GM21515 (cell line): Measurements from ENCODE around the gene SNTG2.

Experiments
- ATAC-seq: cut with Tn5 transposase; IDR thresholded peaks from one replicate; pipeline ENCODE4 v1.9.1; 2021; ENCODE audit not compliant: unreplicated experiment

SNTG2 gene

DNA sequence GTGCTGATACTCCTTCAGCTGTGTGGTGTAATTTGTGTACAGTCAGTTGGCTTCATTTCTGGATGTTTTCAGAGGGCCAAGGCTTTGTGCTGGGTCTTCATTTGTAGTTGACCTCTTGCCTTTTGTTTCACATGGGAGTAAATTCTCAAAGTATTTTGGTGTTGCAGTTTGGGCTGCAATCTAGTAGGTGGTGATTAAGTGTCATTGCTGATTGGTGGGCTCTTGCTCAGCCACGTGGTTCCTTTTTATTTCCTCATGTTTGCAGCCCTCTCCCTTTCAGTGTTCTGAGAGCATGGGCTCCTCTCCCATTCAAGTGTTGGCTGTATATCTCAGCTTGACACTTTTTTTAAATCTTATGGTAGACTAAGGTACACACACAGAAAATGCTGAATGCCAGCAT lies 96.8 kb downstream of the SNTG2 start:
- no peak for ATAC-seq

DNA sequence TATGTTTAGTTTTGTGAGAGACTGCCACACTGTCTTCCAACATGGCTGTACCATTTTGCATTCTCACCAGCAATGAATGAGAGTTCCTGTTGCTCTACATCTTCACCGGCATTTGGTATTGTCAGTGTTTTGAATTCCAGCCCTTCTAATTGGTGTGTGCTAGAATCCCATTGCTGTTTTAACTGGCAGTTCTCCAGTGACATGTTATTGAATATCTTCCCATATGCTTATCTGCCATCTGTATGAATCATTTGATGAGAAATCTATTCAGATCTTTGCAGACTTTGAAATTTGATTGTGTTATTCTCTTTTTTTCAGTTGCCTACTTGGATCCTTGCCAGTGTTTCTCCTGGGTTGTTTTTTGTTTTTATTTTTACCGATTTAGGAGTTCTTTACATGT lies 99.0 kb downstream of the SNTG2 start:
- no peak for ATAC-seq

DNA sequence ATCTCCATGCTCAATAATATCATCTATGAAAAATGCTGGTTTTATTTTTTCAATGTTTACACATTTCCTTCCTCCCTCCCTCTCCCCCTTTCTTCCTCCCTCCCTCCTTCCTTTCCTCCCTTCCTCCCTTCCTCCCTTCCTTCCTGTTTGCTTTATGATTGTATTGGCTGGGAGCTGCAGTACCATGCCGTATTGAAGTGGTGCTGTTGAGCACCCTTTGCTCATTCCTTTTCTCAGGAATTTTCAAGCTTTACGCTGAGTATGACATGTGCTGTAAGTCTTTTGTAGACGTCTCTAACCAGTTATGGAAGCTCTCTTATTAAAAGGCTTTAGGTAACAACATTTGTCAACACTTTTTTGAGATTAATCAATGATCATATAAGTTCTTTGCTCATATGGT lies 100.4 kb downstream of the SNTG2 start:
- no peak for ATAC-seq

DNA sequence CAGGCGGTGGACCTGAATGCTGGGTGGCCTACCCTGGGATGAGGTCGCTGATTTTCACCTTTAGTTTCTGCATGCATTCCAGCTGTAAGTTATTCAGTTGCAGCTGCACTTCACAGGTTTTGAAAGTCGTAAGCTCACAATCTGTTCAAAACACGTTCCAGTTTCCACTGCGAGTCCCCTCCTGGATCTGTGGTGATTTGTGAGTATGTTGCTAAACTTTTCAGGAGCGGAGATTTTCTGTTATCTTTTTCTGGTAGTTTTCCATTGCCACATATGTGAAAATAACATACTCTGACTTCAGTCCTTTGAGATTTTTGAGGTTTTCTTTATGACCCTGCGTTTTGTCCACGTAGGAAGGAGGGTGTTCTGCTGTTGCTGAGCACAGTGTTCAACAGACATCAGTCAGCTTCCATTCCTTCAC lies 102.1 kb downstream of the SNTG2 start:
- ATAC-seq = no peak

DNA sequence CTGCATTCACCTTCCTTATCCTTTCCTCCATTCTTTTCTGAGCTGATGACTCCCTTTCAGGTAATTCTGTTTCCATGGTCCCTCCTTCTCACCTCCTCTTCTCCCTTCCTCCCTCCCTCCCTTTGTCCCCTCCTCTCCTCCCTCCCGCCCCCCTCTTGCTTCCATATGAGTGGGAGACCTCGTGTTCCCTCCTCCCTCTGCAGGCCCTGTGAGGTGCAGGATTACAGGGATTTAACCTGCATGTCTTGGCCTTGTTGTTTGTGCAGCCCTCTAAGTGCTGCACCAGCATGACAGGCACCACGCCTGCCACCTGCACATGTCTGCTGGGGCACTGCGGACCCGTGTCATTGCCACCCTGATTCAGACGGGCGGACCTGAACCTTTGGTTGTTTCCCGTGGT lies 103.1 kb downstream of the SNTG2 start:
- ATAC-seq = no peak

DNA sequence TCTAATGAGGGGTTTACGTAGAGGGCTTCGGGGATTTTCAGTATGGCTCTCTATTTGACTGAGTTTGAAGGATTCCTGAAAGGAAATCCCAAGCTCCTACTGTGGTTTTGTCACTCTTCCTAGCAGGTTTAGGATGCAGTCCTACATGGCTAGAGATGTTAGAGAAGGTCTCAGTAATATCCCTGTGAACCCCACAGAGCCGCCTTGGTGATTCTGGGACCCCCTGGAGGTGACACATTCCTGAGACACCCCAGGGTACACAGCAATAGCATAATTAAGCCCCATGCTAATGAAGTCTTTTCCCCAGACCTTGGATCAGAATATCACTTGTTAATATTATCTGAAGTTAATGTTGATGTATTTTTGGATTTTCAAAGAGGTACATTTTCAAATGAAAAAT lies 103.8 kb downstream of the SNTG2 start:
- ATAC-seq = no peak

- ATAC-seq = no peak
These were observed 104.5 kb downstream of the SNTG2 start for GRCh38 chr2:1055014-1055595.

- ATAC-seq = no peak
These were observed 109.7 kb downstream of the SNTG2 start for GRCh38 chr2:1060372-1060771.

DNA sequence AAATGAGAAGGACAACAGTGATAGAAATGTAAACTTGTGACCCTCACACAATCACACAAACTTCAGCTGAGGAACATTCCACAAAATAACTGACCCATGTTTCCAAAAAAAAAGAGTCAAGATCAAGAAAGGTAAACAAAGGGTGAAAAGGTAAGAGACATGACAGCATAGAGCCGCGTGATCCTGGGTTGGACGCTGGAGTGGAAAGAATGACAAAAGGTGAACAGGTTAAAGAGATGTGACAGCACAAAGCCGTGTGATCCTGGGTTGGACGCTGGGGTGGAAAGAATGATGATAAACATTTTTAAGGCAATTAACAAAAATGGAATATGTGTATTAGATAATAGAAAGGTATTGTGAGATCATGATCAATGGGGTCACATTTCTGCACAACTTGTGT lies 110.3 kb downstream of the SNTG2 start:
- ATAC-seq = no peak

GRCh38 chr2:1068241-1068640 lies 117.6 kb downstream of the SNTG2 start:
- ATAC-seq = no peak

- ATAC-seq = no peak
These were observed 118.2 kb downstream of the SNTG2 start for GRCh38 chr2:1068822-1069221.

GRCh38 chr2:1069847-1070246 lies 119.2 kb downstream of the SNTG2 start:
- ATAC-seq = no peak

DNA sequence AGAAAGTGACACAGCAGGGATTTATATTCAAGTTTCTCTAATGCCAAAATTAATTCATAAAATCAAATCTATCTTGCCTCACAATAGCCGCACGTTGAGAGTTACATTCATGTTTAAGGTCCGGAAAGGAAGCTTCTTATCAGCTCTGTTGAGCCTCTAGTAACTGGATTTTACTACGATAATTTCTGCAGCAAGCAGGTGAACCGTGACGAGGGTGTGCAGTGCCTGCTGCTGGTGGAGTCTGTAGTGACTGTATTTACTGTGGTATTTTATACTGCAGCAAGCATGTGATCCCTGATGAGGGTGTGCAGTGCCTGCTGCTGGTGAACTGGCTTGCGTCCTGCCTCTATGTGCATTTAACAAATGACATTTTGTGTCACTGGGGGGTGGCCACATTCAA lies 120.0 kb downstream of the SNTG2 start:
- no peak for ATAC-seq

DNA sequence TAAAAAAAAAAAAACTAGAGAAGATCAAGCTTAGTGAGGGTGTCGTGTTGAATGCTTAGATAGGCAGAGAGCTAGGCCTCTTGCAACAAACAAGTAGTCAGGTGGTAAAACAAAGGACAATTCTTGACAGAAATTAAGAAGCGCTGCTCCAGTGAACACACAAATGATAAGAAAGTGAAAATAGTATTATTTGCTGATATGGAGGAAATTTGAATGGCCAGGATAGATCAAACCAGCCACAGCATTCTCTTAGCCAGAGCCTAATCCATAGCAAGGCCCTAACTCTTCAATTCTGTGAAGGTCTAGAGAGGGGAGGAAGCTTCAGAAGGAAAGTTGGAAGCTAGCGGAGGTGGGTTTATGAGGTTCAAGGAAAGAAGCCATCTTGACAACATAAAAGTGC lies 121.0 kb downstream of the SNTG2 start:
- no peak for ATAC-seq

DNA sequence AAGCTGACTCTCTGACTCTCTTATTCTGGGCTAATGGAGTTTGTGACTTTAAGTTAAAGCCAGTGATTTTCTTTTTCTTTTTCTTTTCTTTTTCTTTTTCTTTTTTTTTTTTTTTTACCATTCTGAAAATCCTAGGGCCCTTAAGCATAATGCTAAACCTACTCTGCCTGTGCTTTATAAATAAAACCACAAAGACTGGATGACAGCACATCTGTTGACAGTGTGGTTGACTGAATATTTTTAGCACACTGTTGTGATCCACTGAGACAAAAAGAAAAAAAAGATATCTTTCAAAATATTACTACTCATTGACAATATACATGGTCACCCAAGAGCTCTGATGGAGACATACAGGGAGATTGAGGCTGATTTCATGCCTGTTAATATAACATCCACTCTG lies 121.6 kb downstream of the SNTG2 start:
- no peak for ATAC-seq

- ATAC-seq = no peak
These were observed 127.3 kb downstream of the SNTG2 start for GRCh38 chr2:1077911-1078310.

GRCh38 chr2:1078326-1078725 lies 127.7 kb downstream of the SNTG2 start:
- ATAC-seq = no peak

DNA sequence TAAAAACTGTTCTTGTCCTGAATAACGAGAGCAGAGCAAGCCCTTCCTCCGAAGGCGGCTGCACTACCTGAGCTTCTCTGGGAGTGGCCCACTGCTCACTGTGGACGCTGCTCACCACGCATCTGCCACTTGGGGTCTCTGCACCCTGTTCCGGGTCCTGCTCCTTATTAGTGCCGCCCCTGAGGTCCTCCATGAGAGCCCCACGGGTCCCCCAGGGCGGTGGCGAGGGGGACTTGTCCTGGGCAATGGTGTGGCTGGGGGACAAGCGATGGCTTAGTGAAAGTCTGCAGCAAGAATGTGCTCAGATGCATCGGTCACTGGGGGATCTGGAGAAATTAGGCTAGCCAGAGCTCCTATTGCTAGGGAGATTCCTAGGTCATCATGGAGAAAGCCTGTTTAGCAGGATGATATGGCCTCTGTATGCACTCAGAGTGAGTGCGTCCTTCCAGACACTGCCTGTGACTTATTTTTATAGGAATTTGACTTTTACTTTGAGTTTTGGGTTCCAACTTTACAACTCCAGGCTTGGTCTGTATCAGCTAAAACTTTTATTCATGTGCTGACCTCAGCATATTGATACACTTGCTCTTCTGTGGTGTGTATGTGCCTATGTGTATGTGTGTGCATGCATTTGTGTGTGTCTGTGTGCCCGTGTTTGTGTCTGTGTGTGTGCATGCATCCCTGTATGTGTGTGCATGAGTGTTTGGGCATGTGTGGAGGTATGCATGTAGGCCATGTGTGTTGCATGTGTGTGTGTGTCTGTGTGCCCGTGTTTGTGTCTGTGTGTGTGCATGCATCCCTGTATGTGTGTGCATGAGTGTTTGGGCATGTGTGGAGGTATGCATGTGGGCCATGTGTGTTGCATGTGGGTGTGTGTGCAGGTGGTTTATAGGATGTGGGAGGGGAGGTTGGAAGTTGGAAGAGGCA lies 129.5 kb downstream of the SNTG2 start:
- ATAC-seq = no peak

DNA sequence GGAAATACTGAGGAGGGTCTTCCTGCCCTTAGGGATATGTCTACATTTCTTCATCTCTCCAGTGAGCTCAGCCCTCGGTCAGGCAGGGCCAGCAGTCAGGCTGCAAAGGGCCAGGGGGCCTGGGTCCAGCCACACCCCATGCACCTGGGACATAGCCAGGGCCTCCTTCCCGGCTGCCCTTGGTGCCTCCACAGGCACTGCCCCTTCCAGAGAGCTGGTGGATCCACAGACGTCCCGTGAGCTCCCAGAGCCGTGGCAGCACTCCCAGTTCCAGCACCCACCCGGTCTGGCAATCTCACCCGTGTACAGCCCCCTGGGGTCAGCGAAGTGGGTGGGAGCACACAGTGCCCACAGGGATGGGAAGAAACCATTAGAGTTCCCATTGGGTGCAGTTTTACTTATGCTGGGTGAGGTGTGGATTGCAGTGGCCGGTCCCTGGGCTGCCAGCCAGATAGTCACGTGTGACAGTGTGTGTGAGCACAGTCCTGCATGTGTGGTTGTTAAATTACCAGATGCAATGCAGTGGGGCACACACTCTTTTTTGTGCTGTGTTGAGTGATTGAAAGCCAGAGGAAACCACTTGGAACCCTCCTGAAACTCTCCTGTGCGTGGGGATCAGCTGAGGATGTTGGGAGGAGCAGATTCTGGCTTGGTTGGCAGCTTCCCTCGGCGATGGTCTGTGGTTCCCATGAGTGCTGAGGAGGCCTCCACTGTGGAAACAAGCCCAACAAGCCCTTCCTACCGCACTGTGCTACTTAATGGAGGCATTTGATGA lies 131.0 kb downstream of the SNTG2 start:
- no peak for ATAC-seq

DNA sequence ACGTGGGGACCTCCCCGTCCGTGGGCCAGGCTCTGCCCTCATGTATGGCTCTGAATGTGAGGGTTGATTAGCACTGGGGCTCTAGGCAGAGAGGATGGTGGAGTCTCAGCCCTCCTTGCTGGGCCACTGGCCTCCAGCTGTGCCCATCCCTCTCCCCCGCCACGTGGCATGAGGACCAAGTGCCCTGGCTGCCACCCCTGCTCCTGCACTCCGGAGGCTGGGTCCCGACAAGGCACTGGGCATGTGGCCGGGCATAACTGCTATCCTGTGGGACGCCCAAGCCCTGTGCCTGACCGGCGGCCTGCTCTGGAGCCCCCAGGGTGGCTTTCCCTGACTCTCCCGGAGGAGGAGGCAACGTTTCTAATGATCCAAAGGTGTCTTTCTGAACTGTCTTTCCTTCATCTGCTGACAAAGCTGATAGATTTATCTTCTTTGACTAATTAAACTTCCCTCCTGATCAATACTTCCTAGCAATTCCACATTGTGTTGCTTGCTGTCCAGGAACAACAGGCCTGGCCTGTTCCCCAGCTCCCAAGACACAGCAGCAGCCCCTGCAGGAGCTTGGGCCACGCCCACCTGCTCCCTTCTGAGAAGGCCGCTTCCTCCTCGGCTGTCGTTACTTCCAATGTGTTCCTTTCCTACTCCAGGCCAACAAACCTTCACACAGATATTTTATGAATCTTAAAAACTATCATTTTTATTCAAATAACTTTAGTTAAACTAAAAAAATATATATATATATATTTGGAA lies 132.0 kb downstream of the SNTG2 start:
- ATAC-seq = no peak

DNA sequence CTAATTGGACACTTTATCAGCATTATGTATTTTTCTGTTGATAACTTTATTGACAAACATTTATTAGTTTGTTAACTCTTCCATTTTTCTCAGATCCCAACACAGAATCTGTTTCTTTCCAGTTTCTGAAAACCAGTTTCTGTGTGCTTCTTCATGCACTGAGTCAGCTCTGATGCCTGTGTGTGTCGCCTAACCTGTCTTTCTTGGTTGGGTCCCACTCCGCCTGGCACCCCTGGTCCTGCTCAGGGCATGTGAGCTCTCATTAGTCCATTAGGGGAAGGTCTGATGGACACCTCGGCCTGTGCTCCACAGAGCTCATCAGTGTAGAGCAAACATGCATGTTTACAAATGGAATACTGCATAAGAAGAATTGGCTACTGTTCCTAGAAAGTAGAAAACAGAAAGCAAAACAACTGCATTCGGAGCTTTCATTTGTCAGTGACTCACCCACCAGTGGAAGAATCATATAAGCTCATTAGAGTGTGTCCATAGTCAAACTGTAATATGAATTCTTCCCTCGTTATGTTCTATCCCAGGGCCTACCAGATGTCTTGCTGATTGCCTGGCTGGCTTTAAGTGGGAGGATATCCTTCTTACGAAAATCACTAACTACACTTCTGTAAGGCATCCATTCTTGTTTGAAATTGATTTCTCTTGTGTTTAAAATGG lies 137.7 kb downstream of the SNTG2 start:
- ATAC-seq = no peak
